Transverse colon (tissue), 4 donors: Measurements from ENCODE around the gene RARA.

ENCODE experiments used
- EP300 ChIP-seq: sonication (generic); formaldehyde crosslinking; IDR thresholded peaks from one replicate; pipeline ENCODE4 v1.6.1; 2017; ENCODE audit warnings: antibody characterized with exemption, low read depth
- POLR2A ChIP-seq: fragments of 450-650 bp; IDR thresholded peaks from one replicate; pipeline ENCODE4 v1.6.1; 2016; ENCODE audit warnings: antibody characterized with exemption, mild to moderate bottlenecking, moderate library complexity
- POLR2AphosphoS5 ChIP-seq, 3 donors: sonication (generic); formaldehyde crosslinking; IDR thresholded peaks; one replicate each; pipeline ENCODE4 v1.6.1; 2016; ENCODE audit warnings: antibody characterized with exemption in 3 of 3
- TF ChIP-seq, protein P1 (sequence below), 5 experiments: fragments of 200-600 bp in 3 of 5; fragments of 450-650 bp in 2 of 5; sonication (generic) in 3 of 5; IDR thresholded peaks; 1 replicate in 2 of 5; 2 replicates in 3 of 5; pipeline ENCODE4 v1.5.1; 2016 to 2017; ENCODE audit warnings: antibody characterized with exemption in 5 of 5, inconsistent platforms in 3 of 5, mild to moderate bottlenecking in 2 of 5, moderate library complexity in 1 of 5

DNA sequence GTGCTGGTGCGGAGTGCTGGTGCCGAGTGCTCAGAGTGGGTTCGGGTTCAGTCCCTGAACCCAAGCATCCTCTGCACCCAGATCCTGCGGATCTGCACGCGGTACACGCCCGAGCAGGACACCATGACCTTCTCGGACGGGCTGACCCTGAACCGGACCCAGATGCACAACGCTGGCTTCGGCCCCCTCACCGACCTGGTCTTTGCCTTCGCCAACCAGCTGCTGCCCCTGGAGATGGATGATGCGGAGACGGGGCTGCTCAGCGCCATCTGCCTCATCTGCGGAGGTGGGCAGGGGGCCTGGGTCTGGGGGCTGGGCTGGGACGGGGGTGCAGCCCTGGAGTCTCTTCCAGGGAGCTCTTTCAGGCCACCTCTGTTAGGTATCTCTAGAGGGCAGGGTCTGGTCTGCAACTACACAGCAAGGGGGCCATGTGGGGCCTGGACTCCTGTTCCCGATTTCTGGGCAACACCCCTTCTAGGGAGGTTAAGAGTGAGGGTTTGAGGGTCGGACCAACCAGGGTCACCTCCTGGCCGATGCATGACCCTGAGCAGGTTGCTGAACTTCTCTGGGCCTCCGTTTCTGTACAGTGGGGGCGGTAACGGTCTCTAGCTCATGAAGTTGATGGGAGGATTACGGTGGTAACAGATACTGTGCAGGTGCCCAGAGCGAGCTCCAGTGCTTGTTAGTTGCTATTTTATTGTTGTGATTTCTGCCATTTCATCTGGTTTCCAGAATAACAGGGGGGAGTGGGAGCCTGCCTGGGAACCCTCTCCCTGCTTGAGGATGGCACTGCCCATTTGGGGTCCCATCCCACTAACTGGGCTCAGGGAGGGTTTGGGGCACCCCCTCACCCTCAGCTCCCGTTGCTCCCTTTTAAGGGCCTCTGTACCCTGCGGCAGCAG is 45.5 kb downstream of the RARA start:
- TF ChIP-seq, protein P1, sequence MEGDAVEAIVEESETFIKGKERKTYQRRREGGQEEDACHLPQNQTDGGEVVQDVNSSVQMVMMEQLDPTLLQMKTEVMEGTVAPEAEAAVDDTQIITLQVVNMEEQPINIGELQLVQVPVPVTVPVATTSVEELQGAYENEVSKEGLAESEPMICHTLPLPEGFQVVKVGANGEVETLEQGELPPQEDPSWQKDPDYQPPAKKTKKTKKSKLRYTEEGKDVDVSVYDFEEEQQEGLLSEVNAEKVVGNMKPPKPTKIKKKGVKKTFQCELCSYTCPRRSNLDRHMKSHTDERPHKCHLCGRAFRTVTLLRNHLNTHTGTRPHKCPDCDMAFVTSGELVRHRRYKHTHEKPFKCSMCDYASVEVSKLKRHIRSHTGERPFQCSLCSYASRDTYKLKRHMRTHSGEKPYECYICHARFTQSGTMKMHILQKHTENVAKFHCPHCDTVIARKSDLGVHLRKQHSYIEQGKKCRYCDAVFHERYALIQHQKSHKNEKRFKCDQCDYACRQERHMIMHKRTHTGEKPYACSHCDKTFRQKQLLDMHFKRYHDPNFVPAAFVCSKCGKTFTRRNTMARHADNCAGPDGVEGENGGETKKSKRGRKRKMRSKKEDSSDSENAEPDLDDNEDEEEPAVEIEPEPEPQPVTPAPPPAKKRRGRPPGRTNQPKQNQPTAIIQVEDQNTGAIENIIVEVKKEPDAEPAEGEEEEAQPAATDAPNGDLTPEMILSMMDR (IDR thresholded peaks at IDR 0.05) = no peak
- no peak for TF ChIP-seq POLR2A
- no peak for TF ChIP-seq EP300
- TF ChIP-seq POLR2AphosphoS5 (IDR thresholded peaks at IDR 0.05) = no peak
